Breast epithelium (tissue), 3 donors: Measurements from ENCODE around the gene MOSMO.

Source experiments
- CTCF ChIP-seq, 3 donors: fragments of 450-650 bp; IDR thresholded peaks; one replicate each; pipeline ENCODE4 v1.5.1; 2016 to 2017; ENCODE audit warnings: antibody characterized with exemption in 3 of 3, mild to moderate bottlenecking in 3 of 3, moderate library complexity in 3 of 3
- POLR2AphosphoS5 ChIP-seq, 3 donors: sonication (generic); formaldehyde crosslinking; IDR thresholded peaks; one replicate each; pipeline ENCODE4 v1.6.1; 2017; ENCODE audit warnings: antibody characterized with exemption in 3 of 3

- TF ChIP-seq CTCF (IDR thresholded peaks at IDR 0.05) = no peak
- no peak for TF ChIP-seq POLR2AphosphoS5 (IDR thresholded peaks at IDR 0.05)
These were observed 48.9 kb upstream of the MOSMO start for GRCh38 chr16:21959050-21959449.
